ENCODE measurements around the gene TBC1D9B. TPM values are rescaled to one million over a fixed set of nuclear protein-coding genes. Genes with fewer than 3 reads are reported as not detected.
"Not testable (repeated sequence)": the region's sequence is repeated elsewhere in the genome, so short reads cannot be mapped to it uniquely, and the experiment has no call there.

Gene TBC1D9B
- polyA plus RNA-seq, 4 donors: 32.4 to 80.6 (median 54.7) TPM

DNA sequence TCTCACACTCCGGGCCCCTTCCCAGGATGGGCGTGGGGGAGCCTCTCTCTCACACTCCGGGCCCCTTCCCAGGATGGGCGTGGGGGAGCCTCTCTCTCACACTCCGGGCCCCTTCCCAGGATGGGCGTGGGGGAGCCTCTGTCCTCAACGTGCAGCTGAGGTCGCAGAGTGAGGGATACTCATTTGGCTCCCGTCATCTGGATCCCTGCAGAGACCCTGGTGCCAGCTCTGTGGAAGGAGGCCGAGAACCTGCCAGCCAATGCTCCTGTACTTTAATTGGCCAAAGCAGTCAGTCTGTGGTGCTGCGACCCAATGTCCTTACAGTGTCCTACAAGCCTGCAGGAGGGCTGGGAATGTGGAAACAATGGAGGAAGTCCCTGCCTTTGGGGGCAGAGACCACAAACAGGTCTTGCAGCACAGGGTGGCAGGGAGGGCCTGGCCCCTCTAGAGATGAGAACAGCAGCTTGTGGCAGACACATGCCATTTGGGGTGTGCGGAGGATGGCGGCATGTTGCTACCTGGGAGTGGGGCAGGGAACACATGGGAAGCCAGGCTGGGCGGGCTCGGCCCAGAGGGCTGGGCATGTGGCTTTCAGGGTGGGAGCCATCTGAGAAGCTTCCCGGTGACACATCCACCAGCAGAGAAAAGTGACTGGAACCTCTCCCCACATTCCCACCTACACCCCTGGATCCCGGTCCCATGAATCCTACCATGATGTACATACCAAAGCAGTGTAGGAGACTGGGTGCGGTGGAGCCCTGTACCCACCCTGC, 35.5 kb downstream of the TBC1D9B start:
- WGBS, 3 donors: 94 to 97% (median 96%) methylated on average over 14 to 16 of the region's 18 CpGs
- H3K27ac ChIP-seq (ENCODE audit: low read depth in 1 of 3, low read length in 2 of 3): no peak overlapping the region
- H3K9me3 ChIP-seq (ENCODE audit: control insufficient read depth in 2 of 2, insufficient read depth in 1 of 2, low read depth in 1 of 2, low read length in 1 of 2): no peaks in the 10 kb centered on the region
- H3K4me3 ChIP-seq (ENCODE audit: low read depth in 1 of 3, low read length in 3 of 3): no peak overlapping the region
- H3K4me1 ChIP-seq (ENCODE audit: control insufficient read depth in 3 of 3, insufficient read depth in 2 of 3, low read depth in 1 of 3, low read length in 2 of 3): no peaks in the 10 kb centered on the region
- no peak for FAIRE-seq
- no peak for DNase-seq
- peaks cover 18 to 92% (median 18%) of the 10 kb centered on the region in 3 donors for H3K36me3 ChIP-seq (ENCODE audit: control insufficient read depth in 3 of 3, insufficient read depth in 2 of 3, low read depth in 1 of 3, low read length in 3 of 3)
- H3K27me3 ChIP-seq (ENCODE audit: control insufficient read depth in 3 of 3, insufficient read depth in 3 of 3, low read length in 3 of 3): no peaks in the 10 kb centered on the region

GRCh38 chr5:179871533-179871932, 36.2 kb downstream of the TBC1D9B start:
- not testable (repeated sequence) for H3K4me1 ChIP-seq (ENCODE audit: control insufficient read depth in 3 of 3, insufficient read depth in 2 of 3, low read depth in 1 of 3, low read length in 2 of 3); H3K27ac ChIP-seq (ENCODE audit: low read depth in 1 of 3, low read length in 2 of 3); H3K9me3 ChIP-seq (ENCODE audit: control insufficient read depth in 2 of 2, insufficient read depth in 1 of 2, low read depth in 1 of 2, low read length in 1 of 2); H3K4me3 ChIP-seq (ENCODE audit: low read depth in 1 of 3, low read length in 3 of 3); H3K27me3 ChIP-seq (ENCODE audit: control insufficient read depth in 3 of 3, insufficient read depth in 3 of 3, low read length in 3 of 3); DNase-seq; FAIRE-seq
- WGBS, 3 donors: 91 to 95% (median 92%) methylated on average over 12 to 14 of the region's 14 CpGs
- H3K36me3 ChIP-seq (ENCODE audit: control insufficient read depth in 3 of 3, insufficient read depth in 2 of 3, low read depth in 1 of 3, low read length in 3 of 3): peaks cover 18 to 94% (median 19%) of the 10 kb centered on the region in 3 donors

DNA sequence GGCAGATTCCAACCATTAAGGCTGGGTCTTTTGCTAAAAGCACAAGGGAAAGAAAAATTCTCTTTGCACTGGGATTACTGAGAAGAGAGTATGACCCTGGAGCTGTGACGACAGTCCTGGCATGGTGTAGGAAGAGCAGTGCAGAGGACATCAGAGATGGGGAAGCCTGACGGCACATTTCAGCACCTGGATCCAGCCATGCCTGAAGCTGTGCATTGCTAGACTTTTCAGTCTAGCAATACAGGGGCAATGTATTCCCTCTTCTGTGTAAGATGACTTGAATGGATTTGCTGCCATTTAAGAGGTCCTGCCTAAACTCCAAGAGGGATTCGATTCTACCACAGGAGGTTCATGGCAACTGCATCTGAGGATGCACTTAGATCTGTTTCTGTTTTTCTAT, 36.7 kb downstream of the TBC1D9B start:
- Histone ChIP-seq H3K27ac (ENCODE audit: low read depth in 1 of 3, low read length in 2 of 3) (no peak overlapping the region), H3K36me3 (ENCODE audit: control insufficient read depth in 3 of 3, insufficient read depth in 2 of 3, low read depth in 1 of 3, low read length in 3 of 3) (peaks cover 15 to 94% (median 18%) of the 10 kb centered on the region in 3 donors), H3K27me3 (ENCODE audit: control insufficient read depth in 3 of 3, insufficient read depth in 3 of 3, low read length in 3 of 3) (no peaks in the 10 kb centered on the region), H3K9me3 (ENCODE audit: control insufficient read depth in 2 of 2, insufficient read depth in 1 of 2, low read depth in 1 of 2, low read length in 1 of 2) (no peaks in the 10 kb centered on the region), H3K4me3 (ENCODE audit: low read depth in 1 of 3, low read length in 3 of 3) (no peak overlapping the region), H3K4me1 (ENCODE audit: control insufficient read depth in 3 of 3, insufficient read depth in 2 of 3, low read depth in 1 of 3, low read length in 2 of 3) (no peaks in the 10 kb centered on the region)
- no peak for DNase-seq
- 93 to 95% (median 94%) methylated on average over 3 of the region's 3 CpGs for WGBS, 3 donors
- no peak for FAIRE-seq

- H3K9me3 ChIP-seq (ENCODE audit: control insufficient read depth in 2 of 2, insufficient read depth in 1 of 2, low read depth in 1 of 2, low read length in 1 of 2): no peaks in the 10 kb centered on the region
- FAIRE-seq (no peak), DNase-seq (peak; percentile 28 to 31)
- no peaks in the 10 kb centered on the region for H3K27me3 ChIP-seq (ENCODE audit: control insufficient read depth in 3 of 3, insufficient read depth in 3 of 3, low read length in 3 of 3)
- H3K27ac ChIP-seq (ENCODE audit: low read depth in 1 of 3, low read length in 2 of 3): no peak overlapping the region
- H3K4me3 ChIP-seq (ENCODE audit: low read depth in 1 of 3, low read length in 3 of 3): no peak overlapping the region
- H3K36me3 ChIP-seq (ENCODE audit: control insufficient read depth in 3 of 3, insufficient read depth in 2 of 3, low read depth in 1 of 3, low read length in 3 of 3): peaks cover 12 to 93% (median 18%) of the 10 kb centered on the region in 3 donors
- no peaks in the 10 kb centered on the region for H3K4me1 ChIP-seq (ENCODE audit: control insufficient read depth in 3 of 3, insufficient read depth in 2 of 3, low read depth in 1 of 3, low read length in 2 of 3)
- 83 to 88% (median 85%) methylated on average over 14 to 17 of the region's 17 CpGs for WGBS, 3 donors
Measured at GRCh38 chr5:179870403-179870903, 37.2 kb downstream of the TBC1D9B start.

DNA sequence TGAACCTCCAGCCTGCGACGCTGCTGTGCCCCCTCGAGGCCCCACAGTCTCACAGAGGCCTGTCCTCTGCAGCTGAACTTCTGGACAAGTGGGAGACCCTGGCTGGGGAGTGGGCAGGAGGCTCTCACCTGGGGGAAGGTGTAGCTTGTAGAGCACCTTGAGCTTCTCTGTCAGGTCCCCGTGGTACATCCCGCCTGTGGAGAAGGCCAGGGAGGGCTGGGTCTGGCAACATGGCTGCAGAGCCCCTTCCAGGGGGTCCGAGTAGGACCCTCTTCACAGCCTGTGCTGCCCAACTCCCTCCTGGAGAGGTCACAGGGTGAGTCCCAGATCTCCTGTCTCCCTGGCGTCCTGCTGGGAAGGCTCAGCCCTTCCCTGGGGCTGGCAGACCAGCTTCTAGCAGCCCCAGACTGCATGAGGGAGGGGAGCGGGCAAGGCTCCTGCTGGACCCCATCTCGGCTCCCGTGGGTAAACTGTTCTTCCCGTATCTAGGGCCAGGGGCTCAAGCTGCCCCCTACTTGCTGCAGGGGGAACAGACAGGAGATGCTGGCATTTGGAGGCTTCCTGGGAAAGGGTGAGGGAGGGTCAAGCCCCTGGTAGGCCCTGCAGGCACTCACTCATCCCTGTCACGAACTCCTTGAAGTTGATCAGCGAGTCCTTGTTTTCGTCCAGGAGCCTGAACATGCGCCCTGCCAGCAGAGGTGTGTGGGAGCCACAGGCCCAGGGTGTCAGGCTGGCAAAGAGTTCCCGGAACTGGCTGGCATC, 37.9 kb downstream of the TBC1D9B start:
- no peak overlapping the region for H3K27ac ChIP-seq (ENCODE audit: low read depth in 1 of 3, low read length in 2 of 3)
- 91 to 93% (median 92%) methylated on average over 16 of the region's 16 CpGs for WGBS, 3 donors
- FAIRE-seq (no peak), DNase-seq (no peak)
- H3K36me3 ChIP-seq (ENCODE audit: control insufficient read depth in 3 of 3, insufficient read depth in 2 of 3, low read depth in 1 of 3, low read length in 3 of 3): peaks cover 12 to 94% (median 15%) of the 10 kb centered on the region in 3 donors
- H3K9me3 ChIP-seq (ENCODE audit: control insufficient read depth in 2 of 2, insufficient read depth in 1 of 2, low read depth in 1 of 2, low read length in 1 of 2): no peaks in the 10 kb centered on the region
- H3K4me1 ChIP-seq (ENCODE audit: control insufficient read depth in 3 of 3, insufficient read depth in 2 of 3, low read depth in 1 of 3, low read length in 2 of 3): no peaks in the 10 kb centered on the region
- no peaks in the 10 kb centered on the region for H3K27me3 ChIP-seq (ENCODE audit: control insufficient read depth in 3 of 3, insufficient read depth in 3 of 3, low read length in 3 of 3)
- H3K4me3 ChIP-seq (ENCODE audit: low read depth in 1 of 3, low read length in 3 of 3): no peak overlapping the region

GRCh38 chr5:179869101-179869500, 38.6 kb downstream of the TBC1D9B start:
- H3K27me3 ChIP-seq (ENCODE audit: control insufficient read depth in 3 of 3, insufficient read depth in 3 of 3, low read length in 3 of 3): no peaks in the 10 kb centered on the region
- FAIRE-seq (no peak), DNase-seq (no peak)
- no peaks in the 10 kb centered on the region for H3K4me1 ChIP-seq (ENCODE audit: control insufficient read depth in 3 of 3, insufficient read depth in 2 of 3, low read depth in 1 of 3, low read length in 2 of 3)
- WGBS, 3 donors: 86 to 100% (median 89%) methylated on average over 4 to 5 of the region's 5 CpGs
- H3K9me3 ChIP-seq (ENCODE audit: control insufficient read depth in 2 of 2, insufficient read depth in 1 of 2, low read depth in 1 of 2, low read length in 1 of 2): no peaks in the 10 kb centered on the region
- H3K36me3 ChIP-seq (ENCODE audit: control insufficient read depth in 3 of 3, insufficient read depth in 2 of 3, low read depth in 1 of 3, low read length in 3 of 3): peaks cover 12 to 92% (median 15%) of the 10 kb centered on the region in 3 donors
- no peak overlapping the region for H3K27ac ChIP-seq (ENCODE audit: low read depth in 1 of 3, low read length in 2 of 3)
- H3K4me3 ChIP-seq (ENCODE audit: low read depth in 1 of 3, low read length in 3 of 3): no peak overlapping the region

- H3K36me3 ChIP-seq (ENCODE audit: control insufficient read depth in 3 of 3, insufficient read depth in 2 of 3, low read depth in 1 of 3, low read length in 3 of 3): peaks cover 12 to 92% (median 15%) of the 10 kb centered on the region in 3 donors
- WGBS, 3 donors: 93 to 99% (median 95%) methylated on average over 13 to 14 of the region's 14 CpGs
- FAIRE-seq (no peak), DNase-seq (no peak)
- H3K4me1 ChIP-seq (ENCODE audit: control insufficient read depth in 3 of 3, insufficient read depth in 2 of 3, low read depth in 1 of 3, low read length in 2 of 3): no peaks in the 10 kb centered on the region
- no peak overlapping the region for H3K4me3 ChIP-seq (ENCODE audit: low read depth in 1 of 3, low read length in 3 of 3)
- H3K9me3 ChIP-seq (ENCODE audit: control insufficient read depth in 2 of 2, insufficient read depth in 1 of 2, low read depth in 1 of 2, low read length in 1 of 2): no peaks in the 10 kb centered on the region
- H3K27ac ChIP-seq (ENCODE audit: low read depth in 1 of 3, low read length in 2 of 3): no peak overlapping the region
- no peaks in the 10 kb centered on the region for H3K27me3 ChIP-seq (ENCODE audit: control insufficient read depth in 3 of 3, insufficient read depth in 3 of 3, low read length in 3 of 3)
Measured at GRCh38 chr5:179868541-179868940, 39.2 kb downstream of the TBC1D9B start.

- Histone ChIP-seq H3K27me3 (ENCODE audit: control insufficient read depth in 3 of 3, insufficient read depth in 3 of 3, low read length in 3 of 3) (no peaks in the 10 kb centered on the region), H3K4me3 (ENCODE audit: low read depth in 1 of 3, low read length in 3 of 3) (no peak overlapping the region), H3K4me1 (ENCODE audit: control insufficient read depth in 3 of 3, insufficient read depth in 2 of 3, low read depth in 1 of 3, low read length in 2 of 3) (no peaks in the 10 kb centered on the region), H3K27ac (ENCODE audit: low read depth in 1 of 3, low read length in 2 of 3) (no peak overlapping the region), H3K36me3 (ENCODE audit: control insufficient read depth in 3 of 3, insufficient read depth in 2 of 3, low read depth in 1 of 3, low read length in 3 of 3) (peaks cover 10 to 92% (median 10%) of the 10 kb centered on the region in 3 donors), H3K9me3 (ENCODE audit: control insufficient read depth in 2 of 2, insufficient read depth in 1 of 2, low read depth in 1 of 2, low read length in 1 of 2) (peaks cover 0 to 5% of the 10 kb centered on the region in 2 donors)
- DNase-seq: no peak
- WGBS, 3 donors: 90 to 95% (median 91%) methylated on average over 10 to 11 of the region's 11 CpGs
- FAIRE-seq: no peak
Measured at GRCh38 chr5:179867476-179867875, 40.2 kb downstream of the TBC1D9B start.
